Measurements from ENCODE around the gene KIF5C. TPM values are rescaled to one million over a fixed set of nuclear protein-coding genes. Genes with fewer than 3 reads are reported as not detected.

The KIF5C gene
- total and polyA plus RNA-seq, 2 experiments from 2014 or later, result 45.0 to 49.1 TPM

DNA sequence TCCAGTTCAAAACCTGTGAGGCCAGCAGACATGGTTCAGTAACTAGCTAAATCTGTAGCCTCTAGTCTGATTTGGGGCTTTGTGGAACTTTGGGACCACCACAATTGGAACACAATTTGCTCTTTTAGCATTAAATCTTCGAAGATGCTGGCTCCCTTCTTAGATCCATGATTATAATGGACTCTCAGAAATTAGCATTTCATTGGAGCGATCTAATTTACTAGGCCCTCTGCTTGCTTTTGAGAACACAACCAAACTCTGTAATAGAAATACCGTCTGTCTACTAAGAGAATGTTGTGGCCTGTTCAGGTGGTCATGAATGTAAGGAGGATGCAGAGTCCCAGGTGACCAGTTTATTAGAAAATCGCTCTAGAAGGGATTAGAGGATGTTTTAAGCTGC lies 93.3 kb downstream of the KIF5C start (continued):
- no peak for TF ChIP-seq REST (IDR thresholded peaks at IDR 0.05; ENCODE audit: unreplicated experiment)
- no peak for TF ChIP-seq STAT1 (IDR thresholded peaks at IDR 0.05; ENCODE audit: unreplicated experiment)
- TF ChIP-seq CREB1 (CRISPR knock-in tag; IDR thresholded peaks at IDR 0.05; ENCODE audit: low read depth), result no peak
- TF ChIP-seq, protein P1, sequence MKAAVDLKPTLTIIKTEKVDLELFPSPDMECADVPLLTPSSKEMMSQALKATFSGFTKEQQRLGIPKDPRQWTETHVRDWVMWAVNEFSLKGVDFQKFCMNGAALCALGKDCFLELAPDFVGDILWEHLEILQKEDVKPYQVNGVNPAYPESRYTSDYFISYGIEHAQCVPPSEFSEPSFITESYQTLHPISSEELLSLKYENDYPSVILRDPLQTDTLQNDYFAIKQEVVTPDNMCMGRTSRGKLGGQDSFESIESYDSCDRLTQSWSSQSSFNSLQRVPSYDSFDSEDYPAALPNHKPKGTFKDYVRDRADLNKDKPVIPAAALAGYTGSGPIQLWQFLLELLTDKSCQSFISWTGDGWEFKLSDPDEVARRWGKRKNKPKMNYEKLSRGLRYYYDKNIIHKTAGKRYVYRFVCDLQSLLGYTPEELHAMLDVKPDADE (IDR thresholded peaks at IDR 0.05), result no peak
- TF ChIP-seq EZH2 (IDR thresholded peaks at IDR 0.05; ENCODE audit: low read depth, unreplicated experiment), result no peak

DNA sequence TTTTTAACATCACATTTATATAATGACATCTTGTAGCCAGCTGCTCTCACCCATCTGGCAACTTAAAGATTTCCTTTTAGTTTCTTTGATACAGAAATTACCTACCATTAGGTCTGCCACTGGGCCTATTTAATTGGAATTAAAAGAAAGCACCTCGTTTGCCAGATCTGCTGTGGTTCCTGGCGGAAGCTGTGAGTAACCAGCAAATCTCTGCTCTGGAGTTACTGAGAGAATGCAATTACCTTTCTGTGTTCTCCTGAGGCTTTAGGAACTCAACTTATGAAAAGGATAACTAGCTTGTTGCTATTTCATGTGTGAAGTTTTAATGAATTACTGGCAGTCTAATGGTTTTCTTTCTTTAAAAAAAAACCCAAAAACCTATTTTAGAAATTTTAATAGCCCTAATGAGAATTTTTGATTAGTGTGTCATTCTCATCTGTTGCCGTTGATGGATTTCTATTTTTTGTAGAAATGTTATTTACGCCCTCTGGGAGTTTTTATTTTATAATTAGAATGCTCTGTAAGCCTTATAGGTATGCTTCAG lies 93.8 kb downstream of the KIF5C start:
- Histone ChIP-seq H3F3A (replicated peaks; ENCODE audit: low read depth) (no peaks in the 10 kb centered on the region), H3K27ac (ENCODE audit: low read depth) (no peak overlapping the region), H3K4me2 (no peak overlapping the region), H4K20me1 (replicated peaks; ENCODE audit: insufficient read depth) (peaks cover 4% of the 10 kb centered on the region; the same call in 1 of the 2 replicates), H3K36me3 (ENCODE audit: insufficient read depth) (no peaks in the 10 kb centered on the region), H3K4me3 (no peak overlapping the region), H3K4me1 (ENCODE audit: insufficient read depth) (peaks cover 27% of the 10 kb centered on the region), H3K27me3 (ENCODE audit: insufficient read depth) (no peaks in the 10 kb centered on the region), H3K9me2 (ENCODE audit: insufficient read depth) (peaks cover 4% of the 10 kb centered on the region; the same call in 1 of the 2 replicates), H3K79me2 (replicated peaks; ENCODE audit: insufficient read depth) (no peaks in the 10 kb centered on the region; the same call in 1 of the 2 replicates), H2AFZ (no peak overlapping the region)
- no peak for DNase-seq (ENCODE audit: low spot score)
- Mint-ChIP-seq H3K4me1 (peaks cover 40% of the 10 kb centered on the region), H3K27ac (no peak overlapping the region), H3K4me3 (no peak overlapping the region), H3K9me3 (no peaks in the 10 kb centered on the region; the same call in 2 of the 3 replicates), H3K27me3 (ENCODE audit: insufficient read depth, low read depth, poor library complexity) (peaks cover 3% of the 10 kb centered on the region), H3K36me3 (ENCODE audit: low read depth) (peaks cover 15% of the 10 kb centered on the region; the same call in 2 of the 3 replicates)
- ATAC-seq, result no peak
- TF ChIP-seq POLR2AphosphoS5 (IDR thresholded peaks at IDR 0.05; ENCODE audit: low read depth) (no peak), ZNF331 (CRISPR knock-in tag; IDR thresholded peaks at IDR 0.05; ENCODE audit: low read depth) (no peak), ZNF114 (CRISPR knock-in tag; IDR thresholded peaks at IDR 0.05) (no peak), EZH2 (IDR thresholded peaks at IDR 0.05; ENCODE audit: low read depth, unreplicated experiment) (no peak), STAT1 (IDR thresholded peaks at IDR 0.05; ENCODE audit: unreplicated experiment) (no peak), JUNB (IDR thresholded peaks at IDR 0.05; ENCODE audit: unreplicated experiment) (no peak), CTCF (conservative IDR thresholded peaks at IDR 0.05; ENCODE audit: low read depth in 2 of 2) (no peak)
- TF ChIP-seq, protein P2, sequence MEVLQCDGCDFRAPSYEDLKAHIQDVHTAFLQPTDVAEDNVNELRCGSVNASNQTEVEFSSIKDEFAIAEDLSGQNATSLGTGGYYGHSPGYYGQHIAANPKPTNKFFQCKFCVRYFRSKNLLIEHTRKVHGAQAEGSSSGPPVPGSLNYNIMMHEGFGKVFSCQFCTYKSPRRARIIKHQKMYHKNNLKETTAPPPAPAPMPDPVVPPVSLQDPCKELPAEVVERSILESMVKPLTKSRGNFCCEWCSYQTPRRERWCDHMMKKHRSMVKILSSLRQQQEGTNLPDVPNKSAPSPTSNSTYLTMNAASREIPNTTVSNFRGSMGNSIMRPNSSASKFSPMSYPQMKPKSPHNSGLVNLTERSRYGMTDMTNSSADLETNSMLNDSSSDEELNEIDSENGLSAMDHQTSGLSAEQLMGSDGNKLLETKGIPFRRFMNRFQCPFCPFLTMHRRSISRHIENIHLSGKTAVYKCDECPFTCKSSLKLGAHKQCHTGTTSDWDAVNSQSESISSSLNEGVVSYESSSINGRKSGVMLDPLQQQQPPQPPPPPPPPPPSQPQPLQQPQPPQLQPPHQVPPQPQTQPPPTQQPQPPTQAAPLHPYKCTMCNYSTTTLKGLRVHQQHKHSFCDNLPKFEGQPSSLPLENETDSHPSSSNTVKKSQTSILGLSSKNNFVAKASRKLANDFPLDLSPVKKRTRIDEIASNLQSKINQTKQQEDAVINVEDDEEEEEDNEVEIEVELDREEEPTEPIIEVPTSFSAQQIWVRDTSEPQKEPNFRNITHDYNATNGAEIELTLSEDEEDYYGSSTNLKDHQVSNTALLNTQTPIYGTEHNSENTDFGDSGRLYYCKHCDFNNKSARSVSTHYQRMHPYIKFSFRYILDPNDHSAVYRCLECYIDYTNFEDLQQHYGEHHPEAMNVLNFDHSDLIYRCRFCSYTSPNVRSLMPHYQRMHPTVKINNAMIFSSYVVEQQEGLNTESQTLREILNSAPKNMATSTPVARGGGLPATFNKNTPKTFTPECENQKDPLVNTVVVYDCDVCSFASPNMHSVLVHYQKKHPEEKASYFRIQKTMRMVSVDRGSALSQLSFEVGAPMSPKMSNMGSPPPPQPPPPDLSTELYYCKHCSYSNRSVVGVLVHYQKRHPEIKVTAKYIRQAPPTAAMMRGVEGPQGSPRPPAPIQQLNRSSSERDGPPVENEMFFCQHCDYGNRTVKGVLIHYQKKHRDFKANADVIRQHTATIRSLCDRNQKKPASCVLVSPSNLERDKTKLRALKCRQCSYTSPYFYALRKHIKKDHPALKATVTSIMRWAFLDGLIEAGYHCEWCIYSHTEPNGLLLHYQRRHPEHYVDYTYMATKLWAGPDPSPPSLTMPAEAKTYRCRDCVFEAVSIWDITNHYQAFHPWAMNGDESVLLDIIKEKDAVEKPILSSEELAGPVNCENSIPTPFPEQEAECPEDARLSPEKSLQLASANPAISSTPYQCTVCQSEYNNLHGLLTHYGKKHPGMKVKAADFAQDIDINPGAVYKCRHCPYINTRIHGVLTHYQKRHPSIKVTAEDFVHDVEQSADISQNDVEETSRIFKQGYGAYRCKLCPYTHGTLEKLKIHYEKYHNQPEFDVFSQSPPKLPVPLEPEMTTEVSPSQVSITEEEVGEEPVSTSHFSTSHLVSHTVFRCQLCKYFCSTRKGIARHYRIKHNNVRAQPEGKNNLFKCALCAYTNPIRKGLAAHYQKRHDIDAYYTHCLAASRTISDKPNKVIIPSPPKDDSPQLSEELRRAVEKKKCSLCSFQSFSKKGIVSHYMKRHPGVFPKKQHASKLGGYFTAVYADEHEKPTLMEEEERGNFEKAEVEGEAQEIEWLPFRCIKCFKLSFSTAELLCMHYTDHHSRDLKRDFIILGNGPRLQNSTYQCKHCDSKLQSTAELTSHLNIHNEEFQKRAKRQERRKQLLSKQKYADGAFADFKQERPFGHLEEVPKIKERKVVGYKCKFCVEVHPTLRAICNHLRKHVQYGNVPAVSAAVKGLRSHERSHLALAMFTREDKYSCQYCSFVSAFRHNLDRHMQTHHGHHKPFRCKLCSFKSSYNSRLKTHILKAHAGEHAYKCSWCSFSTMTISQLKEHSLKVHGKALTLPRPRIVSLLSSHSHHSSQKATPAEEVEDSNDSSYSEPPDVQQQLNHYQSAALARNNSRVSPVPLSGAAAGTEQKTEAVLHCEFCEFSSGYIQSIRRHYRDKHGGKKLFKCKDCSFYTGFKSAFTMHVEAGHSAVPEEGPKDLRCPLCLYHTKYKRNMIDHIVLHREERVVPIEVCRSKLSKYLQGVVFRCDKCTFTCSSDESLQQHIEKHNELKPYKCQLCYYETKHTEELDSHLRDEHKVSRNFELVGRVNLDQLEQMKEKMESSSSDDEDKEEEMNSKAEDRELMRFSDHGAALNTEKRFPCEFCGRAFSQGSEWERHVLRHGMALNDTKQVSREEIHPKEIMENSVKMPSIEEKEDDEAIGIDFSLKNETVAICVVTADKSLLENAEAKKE (CRISPR knock-in tag; IDR thresholded peaks at IDR 0.05), result no peak

Measured in GM23338 (cell line).